Fibroblast of the aortic adventitia (primary cell): Measurements from ENCODE around the gene SCYL2. TPM values are rescaled to one million over a fixed set of nuclear protein-coding genes. Genes with fewer than 3 reads are reported as not detected.
"Not testable (repeated sequence)": the region's sequence is repeated elsewhere in the genome, so short reads cannot be mapped to it uniquely, and the experiment has no call there.

Experiments used
- DNase-seq: peaks from one replicate; pipeline ENCODE4 v3.0.0-alpha.2; 2010; ENCODE audit warnings: low read depth
- H3K4me3 ChIP-seq: 2 replicates; pipeline ENCODE4 v1.5.1; 2011; ENCODE audit warnings: low read depth, mild to moderate bottlenecking, control low read depth, low read length, moderate library complexity
- total RNA-seq: library from RNA; depleted of rRNA; stranded (reverse); fragments of >200 nt; gene quantifications from 2 replicates; pipeline ENCODE4 v1.2.3, GENCODE V29; 2012; ENCODE audit warnings: low replicate concordance
- TF ChIP-seq, protein P1 (sequence below): IDR thresholded peaks from 2 replicates; pipeline ENCODE4 v1.5.1; 2011; ENCODE audit warnings: mild to moderate bottlenecking, low read length, control low read depth, inconsistent platforms; ENCODE audit not compliant: insufficient read depth

Gene SCYL2
- total RNA-seq, 1 donor = 49.4 TPM

DNA sequence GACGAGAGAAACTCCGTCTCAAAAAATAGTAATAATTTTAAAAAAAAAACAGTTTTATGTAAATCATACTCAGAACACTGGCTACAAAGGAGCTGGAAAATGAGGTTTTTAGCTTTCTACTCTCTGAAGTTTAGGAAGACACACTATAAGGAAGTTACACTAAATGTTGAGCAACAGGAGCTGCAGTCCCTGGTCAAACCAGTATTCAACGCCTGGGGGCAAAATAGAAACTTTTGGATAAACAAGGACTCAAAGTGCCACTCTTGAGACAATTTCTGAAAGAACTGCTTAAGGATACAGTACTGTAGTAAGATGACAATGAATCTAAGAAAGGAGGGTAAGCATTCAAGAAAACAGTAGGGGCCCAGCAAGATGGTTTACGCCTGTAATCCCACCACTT is 37.1 kb upstream of the SCYL2 start:
- TF ChIP-seq, protein P1, sequence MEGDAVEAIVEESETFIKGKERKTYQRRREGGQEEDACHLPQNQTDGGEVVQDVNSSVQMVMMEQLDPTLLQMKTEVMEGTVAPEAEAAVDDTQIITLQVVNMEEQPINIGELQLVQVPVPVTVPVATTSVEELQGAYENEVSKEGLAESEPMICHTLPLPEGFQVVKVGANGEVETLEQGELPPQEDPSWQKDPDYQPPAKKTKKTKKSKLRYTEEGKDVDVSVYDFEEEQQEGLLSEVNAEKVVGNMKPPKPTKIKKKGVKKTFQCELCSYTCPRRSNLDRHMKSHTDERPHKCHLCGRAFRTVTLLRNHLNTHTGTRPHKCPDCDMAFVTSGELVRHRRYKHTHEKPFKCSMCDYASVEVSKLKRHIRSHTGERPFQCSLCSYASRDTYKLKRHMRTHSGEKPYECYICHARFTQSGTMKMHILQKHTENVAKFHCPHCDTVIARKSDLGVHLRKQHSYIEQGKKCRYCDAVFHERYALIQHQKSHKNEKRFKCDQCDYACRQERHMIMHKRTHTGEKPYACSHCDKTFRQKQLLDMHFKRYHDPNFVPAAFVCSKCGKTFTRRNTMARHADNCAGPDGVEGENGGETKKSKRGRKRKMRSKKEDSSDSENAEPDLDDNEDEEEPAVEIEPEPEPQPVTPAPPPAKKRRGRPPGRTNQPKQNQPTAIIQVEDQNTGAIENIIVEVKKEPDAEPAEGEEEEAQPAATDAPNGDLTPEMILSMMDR = no peak
- no peak overlapping the region for H3K4me3 ChIP-seq
- DNase-seq = no peak

DNA sequence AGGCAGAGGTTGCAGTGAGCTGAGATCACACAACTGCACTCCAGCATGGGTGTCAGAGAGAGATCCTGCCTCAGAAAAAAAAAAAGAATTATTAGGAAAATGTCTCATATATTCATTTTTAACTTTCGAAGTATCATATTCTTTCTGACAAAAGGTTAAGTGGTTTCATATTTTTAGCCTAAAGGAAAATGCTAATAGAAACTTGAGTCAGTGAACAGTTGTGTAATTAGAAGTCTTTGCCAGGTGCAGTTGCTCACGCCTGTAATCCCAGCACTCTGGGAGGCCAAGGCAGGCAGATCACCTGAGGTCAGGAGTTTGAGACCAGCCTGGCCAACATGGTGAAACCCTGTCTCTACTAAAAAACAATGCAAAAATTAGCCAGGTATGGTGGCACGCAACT is 35.1 kb upstream of the SCYL2 start:
- not testable (repeated sequence) for H3K4me3 ChIP-seq, DNase-seq

DNA sequence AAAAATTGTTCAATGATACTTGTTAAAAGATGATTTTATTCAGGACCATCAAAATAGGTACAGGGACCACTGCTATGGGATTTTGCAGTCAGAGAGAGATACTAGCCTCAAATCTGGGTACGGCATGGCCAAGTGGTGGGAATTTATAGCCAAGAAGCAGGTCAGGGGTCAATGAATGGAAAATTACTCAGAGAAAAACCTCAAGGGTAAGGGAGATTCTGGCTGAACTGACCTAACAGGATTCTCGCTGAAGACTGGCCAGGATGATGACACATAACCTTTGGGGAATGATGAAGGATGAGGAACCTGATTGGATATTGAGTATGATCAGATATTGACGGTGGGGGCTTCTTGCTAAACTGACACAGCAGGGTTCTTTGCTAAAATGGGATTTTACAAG is 32.8 kb upstream of the SCYL2 start:
- peak; percentile 60 for DNase-seq
- H3K4me3 ChIP-seq = peak overlapping the region; percentile 13
- TF ChIP-seq, protein P1 = no peak

DNA sequence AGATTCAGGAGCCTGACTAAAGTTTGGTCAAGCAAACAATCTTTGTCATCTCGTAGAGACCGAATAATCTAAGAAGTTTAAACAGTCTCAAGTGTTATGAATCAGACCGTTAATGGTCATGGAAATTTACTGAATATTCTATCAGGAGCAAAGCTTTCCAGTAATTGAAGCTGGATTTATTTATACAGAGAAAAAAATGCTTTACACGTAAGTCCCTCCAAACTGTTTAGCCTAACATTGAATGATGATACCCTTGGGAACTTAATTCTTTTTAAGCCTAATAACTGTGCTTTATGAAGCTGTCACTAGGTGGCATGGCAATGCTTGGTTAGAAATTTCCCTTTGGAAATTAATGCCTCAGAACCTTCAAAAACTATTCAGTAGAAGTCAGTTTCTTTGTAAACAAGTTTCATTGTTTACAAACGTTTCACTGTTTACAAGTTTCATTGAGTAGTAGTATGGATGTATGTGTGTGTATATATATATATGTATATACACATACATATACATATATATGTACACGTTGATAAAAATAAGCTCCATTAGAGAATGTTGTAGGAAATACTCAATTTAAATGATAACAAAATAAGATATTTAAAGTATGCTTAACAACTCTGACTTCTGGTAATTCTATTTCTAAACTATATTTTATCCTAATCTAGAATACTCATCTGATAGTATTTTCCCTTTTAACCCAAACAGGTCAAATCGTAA is 32.2 kb upstream of the SCYL2 start:
- H3K4me3 ChIP-seq = no peak overlapping the region
- DNase-seq = peak; percentile 83

DNA sequence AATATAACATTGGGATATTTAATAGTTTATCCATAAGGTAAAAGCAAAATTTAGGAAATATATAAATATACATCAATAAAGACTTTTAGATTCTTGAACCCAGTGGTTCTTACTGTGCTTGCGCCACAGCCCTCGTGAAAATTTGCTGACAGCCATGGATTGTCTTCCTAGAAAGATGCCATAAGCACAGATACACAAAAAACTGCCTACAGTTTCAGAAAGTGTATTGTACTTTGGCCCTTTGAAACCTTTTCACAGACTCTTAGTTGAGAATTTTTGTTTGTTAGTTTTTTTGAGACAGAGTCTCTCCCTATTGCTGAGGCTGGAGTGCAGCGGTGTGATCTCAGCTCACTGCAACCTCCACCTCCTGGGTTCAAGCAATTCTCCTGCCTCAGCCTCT is 28.2 kb upstream of the SCYL2 start:
- TF ChIP-seq, protein P1 = no peak
- no peak for DNase-seq
- H3K4me3 ChIP-seq = no peak overlapping the region

More for the DNA sequence above, 32.2 kb upstream of the SCYL2 start:
- TF ChIP-seq, protein P1 = peak; percentile 83

DNA sequence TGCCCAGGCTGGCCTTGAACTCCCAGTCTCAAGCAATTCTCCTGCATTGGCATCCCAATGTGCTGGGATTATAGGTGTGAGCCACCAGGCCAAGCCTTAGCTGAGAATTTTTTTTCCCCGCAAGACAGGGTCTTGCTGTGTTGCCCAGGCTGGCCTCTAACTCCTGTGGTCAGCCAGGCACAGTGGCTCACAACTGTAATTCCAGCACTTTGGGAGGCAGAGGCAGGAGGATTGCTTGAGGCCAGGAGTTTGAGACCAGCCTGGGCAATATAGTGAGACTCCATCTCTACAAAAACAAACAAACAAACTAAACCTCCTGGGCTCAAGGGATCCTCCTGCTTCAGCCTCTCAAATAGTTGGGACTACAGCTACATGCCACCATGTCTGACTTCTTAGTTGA is 27.4 kb upstream of the SCYL2 start:
- TF ChIP-seq, protein P1 = no peak
- no peak for DNase-seq
- no peak overlapping the region for H3K4me3 ChIP-seq

DNA sequence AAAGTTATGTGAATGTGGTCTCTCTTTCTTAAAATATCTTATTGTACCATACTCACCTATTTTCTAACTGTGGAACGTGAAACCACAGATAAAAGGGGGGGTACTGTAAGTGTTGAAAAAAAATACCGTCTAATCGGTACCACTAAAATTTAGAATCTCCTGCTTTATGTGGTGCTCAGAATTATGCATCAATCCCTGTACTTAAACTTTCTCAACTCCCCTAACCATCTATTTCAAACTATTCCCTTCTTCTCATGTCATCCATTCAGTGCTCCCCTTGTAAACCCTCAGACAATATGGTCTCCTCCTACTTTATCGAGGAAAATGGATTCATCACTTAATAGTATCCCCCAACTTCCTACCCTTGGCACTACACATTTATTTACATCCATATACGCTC is 23.8 kb upstream of the SCYL2 start:
- TF ChIP-seq, protein P1 = no peak
- H3K4me3 ChIP-seq = no peak overlapping the region
- no peak for DNase-seq
